ENCODE data around the gene EYS. TPM values are rescaled to one million over a fixed set of nuclear protein-coding genes. Genes with fewer than 3 reads are reported as not detected.

EYS gene
- total RNA-seq, 1 experiment from 2014 or later, result not detected

DNA sequence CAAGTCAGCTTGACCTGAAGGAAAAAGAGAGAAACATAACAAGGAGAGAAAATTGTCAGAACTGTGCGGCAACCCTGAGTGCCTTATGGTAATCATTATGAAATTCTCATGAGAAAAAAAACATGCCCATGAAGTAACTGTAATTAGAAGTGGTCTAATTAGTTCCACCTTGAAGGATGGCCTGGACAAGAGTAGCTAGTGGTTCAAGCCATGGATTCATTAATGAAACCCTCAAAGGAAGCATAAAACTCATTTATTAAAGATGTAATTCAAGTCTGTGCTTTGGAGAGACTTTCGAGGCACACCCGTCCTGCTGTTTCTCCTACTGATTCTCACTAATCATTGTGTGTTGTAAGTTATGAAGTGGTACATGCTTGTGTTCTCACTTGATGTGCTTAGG, 1911.2 kb downstream of the EYS start:
- Histone ChIP-seq H3K79me2 (ENCODE audit: insufficient read depth, low read length) (no peaks in the 10 kb centered on the region), H2AFZ (ENCODE audit: low read length) (no peak overlapping the region), H3K23ac (ENCODE audit: insufficient read length, low read depth, low read length) (no peak overlapping the region), H3K27ac (ENCODE audit: insufficient read length, low read depth, low read length) (no peak overlapping the region), H2BK20ac (ENCODE audit: low read depth, low read length, poor library complexity, severe bottlenecking) (no peak overlapping the region), H3K9me3 (ENCODE audit: control insufficient read depth, low read depth, low read length) (no peaks in the 10 kb centered on the region), H2BK12ac (ENCODE audit: insufficient read length, low read depth, low read length) (no peak overlapping the region), H3K18ac (ENCODE audit: insufficient read length, low read depth, low read length) (no peak overlapping the region), H3K4ac (ENCODE audit: low read depth, low read length) (no peak overlapping the region), H4K5ac (ENCODE audit: insufficient read length, low read depth, low read length) (no peak overlapping the region), H4K91ac (ENCODE audit: insufficient read length, low read depth, low read length) (no peak overlapping the region), H2AK5ac (ENCODE audit: insufficient read length, low read length) (no peak overlapping the region), H4K8ac (replicated peaks; ENCODE audit: insufficient read length, low read depth, low read length) (no peak overlapping the region), H3K79me1 (ENCODE audit: insufficient read depth, low read depth, low read length, poor library complexity, severe bottlenecking) (no peaks in the 10 kb centered on the region), H3T11ph (ENCODE audit: low read length) (no peak overlapping the region), H2BK120ac (ENCODE audit: low read depth, low read length, poor library complexity, severe bottlenecking) (no peak overlapping the region), H3K9ac (ENCODE audit: extremely low read depth, insufficient read length, low read length) (no peak overlapping the region), H3K56ac (ENCODE audit: insufficient read length, low read depth, low read length) (no peak overlapping the region), H2BK15ac (ENCODE audit: low read depth, low read length) (no peak overlapping the region), H3K14ac (ENCODE audit: insufficient read depth, low read length) (no peak overlapping the region), H3K23me2 (ENCODE audit: insufficient read length, low read depth, low read length, poor library complexity, severe bottlenecking) (no peaks in the 10 kb centered on the region), H3K4me2 (ENCODE audit: insufficient read depth, insufficient read length, low read length) (no peak overlapping the region), H2BK5ac (ENCODE audit: insufficient read length, low read length) (no peak overlapping the region), H3K27me3 (ENCODE audit: insufficient read depth, low read length) (no peaks in the 10 kb centered on the region), H3K4me1 (ENCODE audit: insufficient read depth, low read length) (no peaks in the 10 kb centered on the region), H4K20me1 (ENCODE audit: control insufficient read depth, insufficient read depth, insufficient read length) (no peaks in the 10 kb centered on the region)
- H3K27me3 Mint-ChIP-seq (ENCODE audit: low read depth), result no peaks in the 10 kb centered on the region; the same call in 1 of the 2 replicates
- no peak overlapping the region for H3K4me3 Mint-ChIP-seq
- no peak for TF ChIP-seq CTCF (conservative IDR thresholded peaks at IDR 0.05)
- H3K9me3 Mint-ChIP-seq, result no peaks in the 10 kb centered on the region
- no CpG with 5 or more reads among the region's 3 CpGs for WGBS (ENCODE audit: extremely low coverage, insufficient read length, low lambda C conversion rate)
- no peak overlapping the region for H3K27ac Mint-ChIP-seq
- H3K36me3 Mint-ChIP-seq (ENCODE audit: insufficient read depth in 1 of 3, low read depth in 3 of 3), result no peaks in the 10 kb centered on the region
- DNase-seq, result no peak
- H3K4me1 Mint-ChIP-seq, result no peaks in the 10 kb centered on the region
